Mesothelial cell of epicardium (in vitro differentiated cells): ENCODE data around the gene ARHGEF12. TPM values are rescaled to one million over a fixed set of nuclear protein-coding genes. Genes with fewer than 3 reads are reported as not detected.

Experiments used
- DNase-seq, 2 experiments: peaks; one replicate each; pipeline ENCODE4 v3.0.0; 2021; ENCODE audit warnings: low spot score in 2 of 2; ENCODE audit not compliant: unreplicated experiment in 2 of 2
- H3K27ac Mint-ChIP-seq: 2 replicates; pipeline ENCODE4 v1.8.0; 2021; ENCODE audit warnings: mixed read lengths
- H3K27me3 Mint-ChIP-seq: 2 replicates; pipeline ENCODE4 v1.8.0; 2021; ENCODE audit warnings: low read depth, mixed read lengths
- H3K36me3 Mint-ChIP-seq: 2 replicates; pipeline ENCODE4 v1.8.0; 2021; ENCODE audit warnings: mixed read lengths
- H3K4me1 Mint-ChIP-seq: 2 replicates; pipeline ENCODE4 v1.8.0; 2021; ENCODE audit warnings: mixed read lengths
- H3K4me3 Mint-ChIP-seq: 2 replicates; pipeline ENCODE4 v1.8.0; 2021; ENCODE audit warnings: mild to moderate bottlenecking, moderate library complexity, mixed read lengths
- H3K9me3 Mint-ChIP-seq: 2 replicates; pipeline ENCODE4 v1.8.0; 2021; ENCODE audit warnings: mixed read lengths
- total RNA-seq: library from RNA; stranded (reverse); gene quantifications from 3 replicates; pipeline ENCODE4 v1.2.1, GENCODE V29; 2021
- TF ChIP-seq, protein P1 (sequence below): fragments of 200-600 bp; sonication (generic); IDR thresholded peaks from one replicate; pipeline ENCODE4 v1.5.0; 2021; ENCODE audit warnings: antibody characterized with exemption; ENCODE audit not compliant: unreplicated experiment

ARHGEF12 gene
- total RNA-seq, 1 donor from 2014 or later = 86.0 TPM

DNA sequence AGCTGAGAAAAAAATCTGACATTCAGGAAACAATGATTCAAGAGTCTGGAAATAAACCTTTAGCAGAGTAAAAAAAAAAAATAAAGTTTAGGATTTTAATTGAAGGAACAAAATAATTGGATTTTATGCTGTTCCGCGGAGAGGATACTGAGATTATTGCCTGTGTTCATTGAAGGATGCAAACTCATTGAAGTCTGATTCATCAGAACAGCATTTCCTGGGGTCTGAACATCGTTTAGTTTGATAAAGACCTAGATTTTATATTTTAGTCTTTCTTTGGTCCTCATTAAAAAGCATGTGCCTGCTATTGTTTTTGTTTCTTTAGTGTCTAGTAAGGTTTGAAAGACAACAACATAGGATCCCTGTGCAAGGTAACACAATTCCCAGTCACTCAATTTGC lies 6.7 kb upstream of the ARHGEF12 start:
- peaks cover 8% of the 10 kb centered on the region for H3K36me3 Mint-ChIP-seq
- H3K4me3 Mint-ChIP-seq = no peak overlapping the region
- H3K27me3 Mint-ChIP-seq = no peaks in the 10 kb centered on the region
- no peak overlapping the region for H3K27ac Mint-ChIP-seq
- H3K4me1 Mint-ChIP-seq = peaks cover 43% of the 10 kb centered on the region
- no peak for DNase-seq
- TF ChIP-seq, protein P1, sequence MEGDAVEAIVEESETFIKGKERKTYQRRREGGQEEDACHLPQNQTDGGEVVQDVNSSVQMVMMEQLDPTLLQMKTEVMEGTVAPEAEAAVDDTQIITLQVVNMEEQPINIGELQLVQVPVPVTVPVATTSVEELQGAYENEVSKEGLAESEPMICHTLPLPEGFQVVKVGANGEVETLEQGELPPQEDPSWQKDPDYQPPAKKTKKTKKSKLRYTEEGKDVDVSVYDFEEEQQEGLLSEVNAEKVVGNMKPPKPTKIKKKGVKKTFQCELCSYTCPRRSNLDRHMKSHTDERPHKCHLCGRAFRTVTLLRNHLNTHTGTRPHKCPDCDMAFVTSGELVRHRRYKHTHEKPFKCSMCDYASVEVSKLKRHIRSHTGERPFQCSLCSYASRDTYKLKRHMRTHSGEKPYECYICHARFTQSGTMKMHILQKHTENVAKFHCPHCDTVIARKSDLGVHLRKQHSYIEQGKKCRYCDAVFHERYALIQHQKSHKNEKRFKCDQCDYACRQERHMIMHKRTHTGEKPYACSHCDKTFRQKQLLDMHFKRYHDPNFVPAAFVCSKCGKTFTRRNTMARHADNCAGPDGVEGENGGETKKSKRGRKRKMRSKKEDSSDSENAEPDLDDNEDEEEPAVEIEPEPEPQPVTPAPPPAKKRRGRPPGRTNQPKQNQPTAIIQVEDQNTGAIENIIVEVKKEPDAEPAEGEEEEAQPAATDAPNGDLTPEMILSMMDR = no peak
- H3K9me3 Mint-ChIP-seq = no peaks in the 10 kb centered on the region

DNA sequence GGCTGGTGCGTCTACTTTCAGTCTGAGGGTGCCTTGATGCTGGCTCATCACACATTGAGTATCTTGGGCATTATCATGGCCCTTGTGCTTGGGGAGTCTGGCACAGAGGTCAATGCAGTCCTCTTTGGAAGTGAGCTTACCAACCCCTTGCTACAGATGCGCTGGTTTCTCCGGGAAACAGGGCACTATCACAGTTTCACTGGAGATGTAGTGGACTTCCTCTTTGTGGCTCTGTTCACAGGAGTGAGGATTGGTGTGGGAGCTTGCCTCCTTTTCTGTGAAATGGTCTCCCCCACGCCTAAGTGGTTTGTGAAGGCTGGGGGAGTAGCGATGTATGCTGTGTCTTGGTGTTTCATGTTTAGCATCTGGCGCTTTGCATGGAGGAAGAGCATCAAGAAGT lies 6.2 kb upstream of the ARHGEF12 start:
- Mint-ChIP-seq H3K4me1 (peaks cover 42% of the 10 kb centered on the region), H3K27me3 (no peaks in the 10 kb centered on the region), H3K27ac (peak overlapping the region; percentile 6), H3K4me3 (no peak overlapping the region), H3K9me3 (no peaks in the 10 kb centered on the region), H3K36me3 (peaks cover 8% of the 10 kb centered on the region)
- DNase-seq = no peak
- TF ChIP-seq, protein P1 = no peak

DNA sequence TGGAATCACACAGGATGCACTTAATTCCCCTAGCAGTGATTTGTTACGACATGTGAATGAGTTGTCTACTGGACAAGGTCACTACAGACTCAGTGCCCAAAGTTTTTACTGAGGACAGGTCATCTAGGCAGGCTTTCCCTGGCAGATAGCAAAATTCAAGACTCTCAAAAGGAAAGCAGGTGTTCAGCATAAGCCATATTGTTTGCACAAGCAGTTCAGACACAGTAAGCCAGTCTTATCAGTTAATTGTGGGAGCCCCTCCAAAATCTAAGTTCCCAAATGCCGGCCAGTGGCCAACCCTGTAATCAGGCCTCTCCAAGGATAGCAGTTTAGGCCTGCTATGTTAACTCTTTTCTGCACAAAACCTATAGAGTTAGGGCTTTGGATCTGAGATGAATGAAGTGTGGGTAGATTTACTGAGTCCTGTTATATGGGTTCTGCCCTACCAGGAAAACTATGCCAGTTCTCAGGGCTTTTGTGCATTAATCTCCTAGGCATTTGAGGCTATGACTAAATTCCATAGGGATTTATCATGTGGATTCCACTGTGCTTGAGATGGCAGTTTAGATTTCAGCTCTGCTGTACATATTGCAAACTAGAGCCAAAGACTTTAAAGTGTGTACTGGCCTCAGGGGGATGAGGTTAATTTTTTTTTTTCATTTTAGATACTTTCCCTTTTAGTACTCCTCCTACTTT lies 4.8 kb upstream of the ARHGEF12 start:
- no peaks in the 10 kb centered on the region for H3K9me3 Mint-ChIP-seq
- H3K4me3 Mint-ChIP-seq = no peak overlapping the region
- H3K36me3 Mint-ChIP-seq = peaks cover 8% of the 10 kb centered on the region
- H3K4me1 Mint-ChIP-seq = peaks cover 35% of the 10 kb centered on the region
- DNase-seq = no peak
- H3K27ac Mint-ChIP-seq = peak overlapping the region; percentile 92
- TF ChIP-seq, protein P1 = no peak
- H3K27me3 Mint-ChIP-seq = no peaks in the 10 kb centered on the region

DNA sequence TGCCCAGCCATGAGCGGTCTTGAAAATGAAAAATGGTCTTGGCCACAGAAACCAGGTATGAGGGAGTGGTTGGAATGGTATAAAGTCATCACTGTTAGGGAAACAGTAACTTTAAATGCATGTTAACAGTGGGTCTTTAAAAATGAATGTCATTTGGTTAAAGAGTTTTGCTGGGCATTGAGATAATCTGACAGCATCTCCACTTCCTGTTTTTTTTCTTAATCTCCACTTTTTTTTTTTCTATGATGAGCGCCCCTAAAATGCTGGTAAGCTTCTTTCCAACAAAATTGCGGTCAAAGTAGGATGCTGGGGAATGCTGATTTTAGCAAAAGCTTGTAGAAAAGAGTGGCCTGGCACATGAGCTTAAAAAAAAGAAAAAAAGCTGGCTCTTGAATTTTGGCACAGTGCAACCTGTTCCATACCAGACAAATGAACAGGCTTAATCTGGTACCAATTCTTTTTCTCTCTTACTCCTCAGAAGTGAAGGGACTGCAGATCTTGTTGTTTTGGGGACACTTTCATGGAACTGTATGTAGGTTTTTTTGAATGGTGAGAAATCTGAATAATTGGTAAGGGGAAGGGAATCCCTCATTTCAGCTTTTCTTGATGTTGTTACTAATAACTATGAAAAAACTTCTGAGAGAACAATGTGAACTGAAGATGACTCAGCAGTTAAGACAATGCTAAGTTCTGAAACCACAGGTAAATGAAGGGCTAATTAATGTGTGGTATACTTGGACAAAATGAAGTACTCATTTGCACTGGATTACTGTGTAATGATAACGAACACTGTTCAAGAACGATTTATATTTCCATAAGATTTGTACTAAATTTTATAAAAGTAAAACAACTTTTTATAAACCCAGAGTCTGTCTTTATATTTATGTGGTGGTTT lies 3.1 kb upstream of the ARHGEF12 start:
- no peak overlapping the region for H3K27ac Mint-ChIP-seq
- H3K4me1 Mint-ChIP-seq = peaks cover 29% of the 10 kb centered on the region
- no peak for DNase-seq

DNA sequence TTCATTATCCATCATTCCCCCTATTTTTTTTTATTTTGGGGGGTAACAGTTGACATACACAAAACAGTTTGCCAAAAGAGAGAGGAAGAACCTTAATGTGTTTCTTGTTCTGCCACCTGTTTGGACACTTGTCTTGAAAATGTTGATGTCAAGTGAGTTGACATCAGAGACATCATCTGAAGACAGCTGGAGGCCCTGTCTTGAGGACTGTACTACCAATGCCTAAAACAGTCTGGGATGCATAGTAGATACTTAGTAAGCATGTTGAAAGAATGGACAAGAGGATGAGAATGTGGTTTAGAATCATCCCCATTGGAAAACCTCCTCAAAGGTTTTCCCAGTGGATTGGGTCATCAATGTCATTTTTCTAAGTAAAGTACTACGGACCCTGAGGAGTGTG lies 2.4 kb upstream of the ARHGEF12 start:
- Mint-ChIP-seq H3K4me3 (no peak overlapping the region), H3K36me3 (peaks cover 5% of the 10 kb centered on the region), H3K27me3 (no peaks in the 10 kb centered on the region), H3K4me1 (peaks cover 33% of the 10 kb centered on the region), H3K9me3 (no peaks in the 10 kb centered on the region), H3K27ac (no peak overlapping the region)
- DNase-seq = no peak
- TF ChIP-seq, protein P1 = no peak

More for the DNA sequence above, 3.1 kb upstream of the ARHGEF12 start:
- TF ChIP-seq, protein P1 = no peak
- H3K9me3 Mint-ChIP-seq = no peaks in the 10 kb centered on the region
- no peaks in the 10 kb centered on the region for H3K27me3 Mint-ChIP-seq
- H3K4me3 Mint-ChIP-seq = no peak overlapping the region
- peaks cover 8% of the 10 kb centered on the region for H3K36me3 Mint-ChIP-seq
